NCI-H1417 (cell line): ENCODE data around the gene TNPO2.
"Not testable (repeated sequence)": the region's sequence is repeated elsewhere in the genome, so short reads cannot be mapped to it uniquely, and the experiment has no call there.

ENCODE experiments used
- DNase-seq, 3 experiments: peaks; one replicate each; lab custom pipeline; 2025; lab: John Stamatoyannopoulos, UW

TNPO2 gene

GRCh38 chr19:12736995-12737834 is 13.5 kb upstream of the TNPO2 start, which contains the start of gene GET3:
Gene GET3 (plus strand): TSS chr19:12737497. CDS start chr19:12737506, 9 bp downstream.
- DNase-seq, result peak; percentile 95 to 100 (median 96)

- peak in 1 of 3 experiments; percentile 50 for DNase-seq
Observed at GRCh38 chr19:12733369-12734214, 9.9 kb upstream of the TNPO2 start.

GRCh38 chr19:12731337-12731736 is 7.6 kb upstream of the TNPO2 start:
- DNase-seq, result no peak

GRCh38 chr19:12730064-12730463 is 6.3 kb upstream of the TNPO2 start:
- DNase-seq, result no peak

GRCh38 chr19:12727745-12728433 is 4.2 kb upstream of the TNPO2 start:
- no peak for DNase-seq

- no peak for DNase-seq
Observed at GRCh38 chr19:12726988-12727316, 3.2 kb upstream of the TNPO2 start.

GRCh38 chr19:12725612-12726011 is 1.9 kb upstream of the TNPO2 start:
- DNase-seq, result not testable (repeated sequence)

- DNase-seq, result peak in 1 of 3 experiments; percentile 50
Observed at GRCh38 chr19:12723381-12723640, 421 bp downstream of the TNPO2 start.

- DNase-seq, result peak; percentile 98 to 100 (median 98)
Observed at GRCh38 chr19:12722566-12723380, 959 bp downstream of the TNPO2 start.

GRCh38 chr19:12721656-12722565 is 1.8 kb downstream of the TNPO2 start:
- peak; percentile 33 to 84 (median 64) for DNase-seq

GRCh38 chr19:12720851-12721655 is 2.7 kb downstream of the TNPO2 start:
- DNase-seq, result peak in 2 of 3 experiments; percentile 43 to 49

GRCh38 chr19:12720296-12720695 is 3.4 kb downstream of the TNPO2 start:
- no peak for DNase-seq

GRCh38 chr19:12715929-12716328 is 7.8 kb downstream of the TNPO2 start:
- no peak for DNase-seq

- no peak for DNase-seq
Observed at GRCh38 chr19:12715102-12715501, 8.6 kb downstream of the TNPO2 start.

GRCh38 chr19:12713304-12713703 is 10.4 kb downstream of the TNPO2 start:
- not testable (repeated sequence) for DNase-seq

- DNase-seq, result not testable (repeated sequence)
Observed at GRCh38 chr19:12712077-12712476, 11.7 kb downstream of the TNPO2 start.

GRCh38 chr19:12711187-12711586 is 12.5 kb downstream of the TNPO2 start:
- no peak for DNase-seq

- DNase-seq, result no peak
Observed at GRCh38 chr19:12708641-12709040, 15.1 kb downstream of the TNPO2 start.

- DNase-seq, result no peak
Observed at GRCh38 chr19:12706332-12706718, 17.4 kb downstream of the TNPO2 start.
